ENCODE results near the gene CDT1. TPM values are rescaled to one million over a fixed set of nuclear protein-coding genes. Genes with fewer than 3 reads are reported as not detected.
A peak's percentile ranks its signal among the peaks of the same experiment; 100 is the strongest.
"Not testable (repeated sequence)": the region's sequence is repeated elsewhere in the genome, so short reads cannot be mapped to it uniquely, and the experiment has no call there.

CDT1 gene
- polyA plus RNA-seq, 1 donor = 14.0 TPM

- no peaks in the 10 kb centered on the region for H3K36me3 ChIP-seq (ENCODE audit: control insufficient read depth, insufficient read depth, low read length)
- WGBS (ENCODE audit: insufficient coverage, low lambda C conversion rate) = no CpG with 5 or more reads among the region's 74 CpGs
- H3K27me3 ChIP-seq (ENCODE audit: control insufficient read depth, insufficient read depth, low read length) = no peaks in the 10 kb centered on the region
- no peaks in the 10 kb centered on the region for H3K9me3 ChIP-seq (ENCODE audit: control insufficient read depth, low read depth, low read length)
- DNase-seq = peak in 1 of 2 donors; percentile 76
- peaks cover 49% of the 10 kb centered on the region for H3K4me1 ChIP-seq (ENCODE audit: control insufficient read depth, insufficient read depth, low read length)
- H3K27ac ChIP-seq (ENCODE audit: low read length) = peak overlapping the region; percentile 49
- H3K4me3 ChIP-seq (ENCODE audit: low read length) = peak overlapping the region; percentile 52
Measured at GRCh38 chr16:88784074-88784855, 19.3 kb upstream of the CDT1 start.

- H3K9me3 ChIP-seq (ENCODE audit: control insufficient read depth, low read depth, low read length) = no peaks in the 10 kb centered on the region
- peaks cover 44% of the 10 kb centered on the region for H3K4me1 ChIP-seq (ENCODE audit: control insufficient read depth, insufficient read depth, low read length)
- DNase-seq = no peak
- H3K27ac ChIP-seq (ENCODE audit: low read length) = no peak overlapping the region
- H3K36me3 ChIP-seq (ENCODE audit: control insufficient read depth, insufficient read depth, low read length) = no peaks in the 10 kb centered on the region
- no peaks in the 10 kb centered on the region for H3K27me3 ChIP-seq (ENCODE audit: control insufficient read depth, insufficient read depth, low read length)
- WGBS (ENCODE audit: insufficient coverage, low lambda C conversion rate) = no CpG with 5 or more reads among the region's 32 CpGs
- no peak overlapping the region for H3K4me3 ChIP-seq (ENCODE audit: low read length)
Measured at GRCh38 chr16:88784856-88785105, 18.8 kb upstream of the CDT1 start.

GRCh38 chr16:88785106-88785924 is 18.3 kb upstream of the CDT1 start, which contains the start of gene PIEZO1:
TSS of gene PIEZO1 (minus strand) at chr16:88785220. CDS start at chr16:88784964, 256 bp downstream.
- peak in 1 of 2 donors; percentile 67 for DNase-seq
- Histone ChIP-seq H3K27me3 (ENCODE audit: control insufficient read depth, insufficient read depth, low read length) (no peaks in the 10 kb centered on the region), H3K4me1 (ENCODE audit: control insufficient read depth, insufficient read depth, low read length) (peaks cover 39% of the 10 kb centered on the region), H3K9me3 (ENCODE audit: control insufficient read depth, low read depth, low read length) (no peaks in the 10 kb centered on the region), H3K27ac (ENCODE audit: low read length) (peak within 1 kb of the TSS; percentile 49), H3K36me3 (ENCODE audit: control insufficient read depth, insufficient read depth, low read length) (no peaks in the 10 kb centered on the region), H3K4me3 (ENCODE audit: low read length) (peak within 1 kb of the TSS; percentile 52)
- no CpG with 5 or more reads among the region's 110 CpGs for WGBS (ENCODE audit: insufficient coverage, low lambda C conversion rate)

GRCh38 chr16:88787579-88788314 is 15.8 kb upstream of the CDT1 start:
- Histone ChIP-seq H3K4me1 (ENCODE audit: control insufficient read depth, insufficient read depth, low read length) (peaks cover 17% of the 10 kb centered on the region), H3K27me3 (ENCODE audit: control insufficient read depth, insufficient read depth, low read length) (no peaks in the 10 kb centered on the region), H3K9me3 (ENCODE audit: control insufficient read depth, low read depth, low read length) (no peaks in the 10 kb centered on the region), H3K4me3 (ENCODE audit: low read length) (no peak overlapping the region), H3K27ac (ENCODE audit: low read length) (no peak overlapping the region), H3K36me3 (ENCODE audit: control insufficient read depth, insufficient read depth, low read length) (no peaks in the 10 kb centered on the region)
- no CpG with 5 or more reads among the region's 11 CpGs for WGBS (ENCODE audit: insufficient coverage, low lambda C conversion rate)
- DNase-seq = peak in 1 of 2 donors; percentile 63

GRCh38 chr16:88788749-88789148 is 14.8 kb upstream of the CDT1 start:
- not testable (repeated sequence) for H3K27me3 ChIP-seq (ENCODE audit: control insufficient read depth, insufficient read depth, low read length); DNase-seq; H3K4me3 ChIP-seq (ENCODE audit: low read length); H3K36me3 ChIP-seq (ENCODE audit: control insufficient read depth, insufficient read depth, low read length); H3K9me3 ChIP-seq (ENCODE audit: control insufficient read depth, low read depth, low read length); H3K27ac ChIP-seq (ENCODE audit: low read length)
- WGBS (ENCODE audit: insufficient coverage, low lambda C conversion rate) = no CpG with 5 or more reads among the region's 8 CpGs
- peaks cover 17% of the 10 kb centered on the region for H3K4me1 ChIP-seq (ENCODE audit: control insufficient read depth, insufficient read depth, low read length)

GRCh38 chr16:88789594-88789993 is 14.0 kb upstream of the CDT1 start:
- Histone ChIP-seq H3K4me1 (ENCODE audit: control insufficient read depth, insufficient read depth, low read length) (peaks cover 18% of the 10 kb centered on the region), H3K36me3 (ENCODE audit: control insufficient read depth, insufficient read depth, low read length) (no peaks in the 10 kb centered on the region), H3K27me3 (ENCODE audit: control insufficient read depth, insufficient read depth, low read length) (no peaks in the 10 kb centered on the region), H3K9me3 (ENCODE audit: control insufficient read depth, low read depth, low read length) (no peaks in the 10 kb centered on the region), H3K27ac (ENCODE audit: low read length) (no peak overlapping the region), H3K4me3 (ENCODE audit: low read length) (no peak overlapping the region)
- no peak for DNase-seq
- WGBS (ENCODE audit: insufficient coverage, low lambda C conversion rate) = 80% methylated on average over 1 of the region's 7 CpGs

GRCh38 chr16:88790312-88791211 is 13.0 kb upstream of the CDT1 start:
- no peak overlapping the region for H3K4me3 ChIP-seq (ENCODE audit: low read length)
- H3K27me3 ChIP-seq (ENCODE audit: control insufficient read depth, insufficient read depth, low read length) = no peaks in the 10 kb centered on the region
- no CpG with 5 or more reads among the region's 24 CpGs for WGBS (ENCODE audit: insufficient coverage, low lambda C conversion rate)
- H3K27ac ChIP-seq (ENCODE audit: low read length) = no peak overlapping the region
- H3K4me1 ChIP-seq (ENCODE audit: control insufficient read depth, insufficient read depth, low read length) = peaks cover 18% of the 10 kb centered on the region
- no peaks in the 10 kb centered on the region for H3K36me3 ChIP-seq (ENCODE audit: control insufficient read depth, insufficient read depth, low read length)
- no peaks in the 10 kb centered on the region for H3K9me3 ChIP-seq (ENCODE audit: control insufficient read depth, low read depth, low read length)
- DNase-seq = no peak

- H3K4me1 ChIP-seq (ENCODE audit: control insufficient read depth, insufficient read depth, low read length) = peaks cover 18% of the 10 kb centered on the region
- no peaks in the 10 kb centered on the region for H3K27me3 ChIP-seq (ENCODE audit: control insufficient read depth, insufficient read depth, low read length)
- WGBS (ENCODE audit: insufficient coverage, low lambda C conversion rate) = no CpG with 5 or more reads among the region's 13 CpGs
- H3K9me3 ChIP-seq (ENCODE audit: control insufficient read depth, low read depth, low read length) = no peaks in the 10 kb centered on the region
- no peak overlapping the region for H3K4me3 ChIP-seq (ENCODE audit: low read length)
- DNase-seq = no peak
- no peak overlapping the region for H3K27ac ChIP-seq (ENCODE audit: low read length)
- H3K36me3 ChIP-seq (ENCODE audit: control insufficient read depth, insufficient read depth, low read length) = no peaks in the 10 kb centered on the region
Measured at GRCh38 chr16:88792078-88792550, 11.5 kb upstream of the CDT1 start.

- Histone ChIP-seq H3K27ac (ENCODE audit: low read length) (no peak overlapping the region), H3K27me3 (ENCODE audit: control insufficient read depth, insufficient read depth, low read length) (no peaks in the 10 kb centered on the region), H3K4me3 (ENCODE audit: low read length) (no peak overlapping the region), H3K9me3 (ENCODE audit: control insufficient read depth, low read depth, low read length) (no peaks in the 10 kb centered on the region), H3K4me1 (ENCODE audit: control insufficient read depth, insufficient read depth, low read length) (peaks cover 14% of the 10 kb centered on the region), H3K36me3 (ENCODE audit: control insufficient read depth, insufficient read depth, low read length) (no peaks in the 10 kb centered on the region)
- WGBS (ENCODE audit: insufficient coverage, low lambda C conversion rate) = no CpG with 5 or more reads among the region's 12 CpGs
- no peak for DNase-seq
Measured at GRCh38 chr16:88792668-88793250, 10.8 kb upstream of the CDT1 start.

Data from large intestine (tissue), 3 donors.